ENCODE measurements around the gene BCS1L.

GRCh38 chr2:218701806-218702205 lies 42.3 kb downstream of the BCS1L start:
- TF ChIP-seq GATA3 (IDR thresholded peaks at IDR 0.05; ENCODE audit: low read depth, low read length) = no peak
- no peak for TF ChIP-seq GATA2 (IDR thresholded peaks at IDR 0.05; ENCODE audit: low read depth, low read length)
